Measurements from ENCODE around the gene TBC1D9. TPM values are rescaled to one million over a fixed set of nuclear protein-coding genes. Genes with fewer than 3 reads are reported as not detected.
A peak's percentile ranks its signal among the peaks of the same experiment; 100 is the strongest.

Gene TBC1D9
- total and polyA plus RNA-seq, 2 donors (not counting 1 experiment from before 2014, with no cell fraction given) = 48.9 to 235 TPM

DNA sequence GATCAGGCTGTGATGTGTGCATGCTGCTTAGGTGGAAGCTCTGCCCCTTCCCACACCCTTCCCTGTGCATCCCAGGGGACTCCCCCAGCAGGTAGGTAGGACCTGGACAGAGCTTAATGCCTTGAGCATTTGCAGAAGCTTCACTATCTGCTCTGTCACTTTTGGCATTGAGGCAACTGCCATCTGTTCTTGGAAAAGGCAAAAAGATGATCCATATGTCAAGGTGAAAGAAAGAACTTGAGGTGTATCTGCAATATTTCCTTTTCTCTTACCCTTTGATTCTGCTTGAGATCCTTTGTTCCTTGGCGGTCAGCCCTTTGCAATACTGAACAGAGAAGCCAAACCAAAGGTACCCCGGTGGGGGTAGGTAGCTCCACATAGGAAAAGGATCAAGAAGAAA, 37.1 kb upstream of the TBC1D9 start:
- CTCF ChIA-PET = interaction anchor here (0.8 to 1.5 kb wide), 2 partner anchors 9 to 21 kb away, joined by 3 to 5 read pairs; no protein-coding TSS in a partner anchor
- Histone ChIP-seq H3K9me3 (ENCODE audit: control extremely low read depth in 1 of 3, control insufficient read depth in 2 of 3, insufficient read depth in 1 of 3, low read length in 2 of 3) (peaks cover 0 to 4% (median 0%) of the 10 kb centered on the region in 3 donors), H3K9ac (ENCODE audit: low read length) (no peak overlapping the region), H3K27ac (ENCODE audit: low read length in 2 of 2) (peak overlapping the region in 1 of 2 donors; percentile 43), H3K27me3 (replicated peaks in 1 of 4; ENCODE audit: control extremely low read depth in 1 of 4, control insufficient read depth in 3 of 4, insufficient read depth in 4 of 4, low read length in 3 of 4) (no peaks in the 10 kb centered on the region), H4K20me1 (ENCODE audit: control insufficient read depth, insufficient read depth, low read length, poor library complexity, severe bottlenecking) (no peaks in the 10 kb centered on the region), H2AFZ (ENCODE audit: insufficient read depth, low read depth, low read length, poor library complexity, severe bottlenecking) (peak overlapping the region; percentile 32), H3K4me1 (ENCODE audit: control insufficient read depth in 2 of 2, insufficient read depth in 2 of 2, low read length in 2 of 2) (peaks cover 62 to 72% of the 10 kb centered on the region in 2 donors), H3K4me3 (ENCODE audit: control extremely low read depth in 1 of 5, extremely low read depth in 1 of 5, insufficient read depth in 1 of 5, low read depth in 2 of 5, low read length in 4 of 5) (no peak overlapping the region), H3K79me2 (ENCODE audit: control insufficient read depth, insufficient read depth, low read length) (no peaks in the 10 kb centered on the region), H3K4me2 (replicated peaks; ENCODE audit: low read depth, low read length, poor library complexity, severe bottlenecking) (peak overlapping the region; percentile 12), H3K36me3 (replicated peaks in 1 of 2; ENCODE audit: control extremely low read depth in 1 of 2, control insufficient read depth in 1 of 2, extremely low read depth in 1 of 2, insufficient read depth in 2 of 2, low read length in 1 of 2) (no peaks in the 10 kb centered on the region)
- ATAC-seq (ENCODE audit: low read depth) (no peak), DNase-seq (no peak)
- Mint-ChIP-seq H3K4me1 (peaks cover 84% of the 10 kb centered on the region), H3K4me3 (no peak overlapping the region), H3K27ac (peak overlapping the region; percentile 70), H3K9me3 (ENCODE audit: insufficient read depth) (no peaks in the 10 kb centered on the region), H3K27me3 (no peaks in the 10 kb centered on the region)
- intact Hi-C loops (cut with micrococcal nuclease) = loop anchor here (5.0 kb wide), 2 partner anchors 59 to 71 kb away; no protein-coding TSS in a partner anchor
- TF ChIP-seq EZH2 (IDR thresholded peaks at IDR 0.05; ENCODE audit: borderline replicate concordance, insufficient read depth, low read depth, low read length, poor library complexity, severe bottlenecking) = no peak
- TF ChIP-seq, protein P1, sequence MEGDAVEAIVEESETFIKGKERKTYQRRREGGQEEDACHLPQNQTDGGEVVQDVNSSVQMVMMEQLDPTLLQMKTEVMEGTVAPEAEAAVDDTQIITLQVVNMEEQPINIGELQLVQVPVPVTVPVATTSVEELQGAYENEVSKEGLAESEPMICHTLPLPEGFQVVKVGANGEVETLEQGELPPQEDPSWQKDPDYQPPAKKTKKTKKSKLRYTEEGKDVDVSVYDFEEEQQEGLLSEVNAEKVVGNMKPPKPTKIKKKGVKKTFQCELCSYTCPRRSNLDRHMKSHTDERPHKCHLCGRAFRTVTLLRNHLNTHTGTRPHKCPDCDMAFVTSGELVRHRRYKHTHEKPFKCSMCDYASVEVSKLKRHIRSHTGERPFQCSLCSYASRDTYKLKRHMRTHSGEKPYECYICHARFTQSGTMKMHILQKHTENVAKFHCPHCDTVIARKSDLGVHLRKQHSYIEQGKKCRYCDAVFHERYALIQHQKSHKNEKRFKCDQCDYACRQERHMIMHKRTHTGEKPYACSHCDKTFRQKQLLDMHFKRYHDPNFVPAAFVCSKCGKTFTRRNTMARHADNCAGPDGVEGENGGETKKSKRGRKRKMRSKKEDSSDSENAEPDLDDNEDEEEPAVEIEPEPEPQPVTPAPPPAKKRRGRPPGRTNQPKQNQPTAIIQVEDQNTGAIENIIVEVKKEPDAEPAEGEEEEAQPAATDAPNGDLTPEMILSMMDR (IDR thresholded peaks at IDR 0.05) = no peak
- POLR2A ChIA-PET = no interaction called here
- WGBS (ENCODE audit: insufficient coverage) = 83% methylated on average over 2 of the region's 2 CpGs

DNA sequence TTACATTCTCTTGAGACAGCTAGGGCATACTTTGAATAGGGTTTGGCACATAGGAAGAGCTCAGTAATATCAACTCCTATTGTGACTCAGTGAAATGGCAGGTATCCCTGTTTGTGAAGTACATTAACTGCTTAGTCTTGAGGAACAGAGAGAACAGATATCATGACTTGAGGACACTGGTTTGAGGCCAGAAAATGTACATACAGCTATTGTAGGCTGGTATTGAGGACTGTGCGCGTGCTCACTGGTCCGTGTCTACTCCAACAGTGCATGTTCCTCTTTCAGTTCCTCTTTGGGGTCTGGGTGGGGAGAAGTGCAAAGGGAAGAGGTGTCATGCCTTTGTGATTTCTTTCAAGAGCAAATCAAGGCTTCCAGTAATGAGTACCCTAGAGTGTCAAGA, 34.6 kb upstream of the TBC1D9 start:
- Histone ChIP-seq H3K9me3 (ENCODE audit: control extremely low read depth in 1 of 3, control insufficient read depth in 2 of 3, insufficient read depth in 1 of 3, low read length in 2 of 3) (peaks cover 0 to 11% (median 0%) of the 10 kb centered on the region in 3 donors), H2AFZ (ENCODE audit: insufficient read depth, low read depth, low read length, poor library complexity, severe bottlenecking) (no peak overlapping the region), H3K4me2 (replicated peaks; ENCODE audit: low read depth, low read length, poor library complexity, severe bottlenecking) (peak overlapping the region; percentile 68), H3K79me2 (ENCODE audit: control insufficient read depth, insufficient read depth, low read length) (no peaks in the 10 kb centered on the region), H3K27ac (ENCODE audit: low read length in 2 of 2) (peak overlapping the region; percentile 72 to 82), H3K36me3 (replicated peaks in 1 of 2; ENCODE audit: control extremely low read depth in 1 of 2, control insufficient read depth in 1 of 2, extremely low read depth in 1 of 2, insufficient read depth in 2 of 2, low read length in 1 of 2) (no peaks in the 10 kb centered on the region), H3K4me1 (ENCODE audit: control insufficient read depth in 2 of 2, insufficient read depth in 2 of 2, low read length in 2 of 2) (peaks cover 63 to 67% of the 10 kb centered on the region in 2 donors), H3K9ac (ENCODE audit: low read length) (peak overlapping the region; percentile 24), H3K4me3 (ENCODE audit: control extremely low read depth in 1 of 5, extremely low read depth in 1 of 5, insufficient read depth in 1 of 5, low read depth in 2 of 5, low read length in 4 of 5) (peak overlapping the region in 1 of 5 experiments; percentile 31), H3K27me3 (replicated peaks in 1 of 4; ENCODE audit: control extremely low read depth in 1 of 4, control insufficient read depth in 3 of 4, insufficient read depth in 4 of 4, low read length in 3 of 4) (no peaks in the 10 kb centered on the region), H4K20me1 (ENCODE audit: control insufficient read depth, insufficient read depth, low read length, poor library complexity, severe bottlenecking) (no peaks in the 10 kb centered on the region)
- Mint-ChIP-seq H3K27ac (peak overlapping the region; percentile 88), H3K4me1 (peaks cover 69% of the 10 kb centered on the region), H3K9me3 (ENCODE audit: insufficient read depth) (no peaks in the 10 kb centered on the region), H3K27me3 (no peaks in the 10 kb centered on the region), H3K4me3 (peak overlapping the region; percentile 67)
- POLR2A ChIA-PET = interaction anchor here (0.8 to 3.0 kb wide), 10 partner anchors 10 to 267 kb away, joined by 3 to 29 read pairs (median 6); partner anchors contain the start of genes ELMOD2 and TBC1D9
- TF ChIP-seq, protein P1 (IDR thresholded peaks at IDR 0.05) = no peak
- TF ChIP-seq EZH2 (IDR thresholded peaks at IDR 0.05; ENCODE audit: borderline replicate concordance, insufficient read depth, low read depth, low read length, poor library complexity, severe bottlenecking) = no peak
- peak; percentile 93 for DNase-seq
- WGBS (ENCODE audit: insufficient coverage) = 4% methylated on average over 3 of the region's 3 CpGs
- intact Hi-C loops (cut with micrococcal nuclease) = loop anchor here (1.0 to 5.0 kb wide), 7 partner anchors 10 to 68 kb away; no protein-coding TSS in a partner anchor
- CTCF ChIA-PET = interaction anchor here (0.7 to 3.7 kb wide), 17 partner anchors 10 to 431 kb away, joined by 3 to 26 read pairs (median 5); partner anchors contain the start of gene TBC1D9
- ATAC-seq (ENCODE audit: low read depth) = peak; percentile 92

Data from B cell (primary cell).